Uterus (tissue), 4 donors: Measurements from ENCODE around the gene SLC8A1. TPM values are rescaled to one million over a fixed set of nuclear protein-coding genes. Genes with fewer than 3 reads are reported as not detected.

Experiments used
- DNase-seq, 2 donors: peaks; one replicate each; pipeline ENCODE4 v3.0.0-alpha.2; 2019 to 2020
- H3K27ac ChIP-seq, 2 donors: fragments of 200-600 bp; sonication (generic); 1 replicate in 1 of 2; 2 replicates in 1 of 2; pipeline ENCODE4 v1.5.1; 2016 to 2018
- H3K27me3 ChIP-seq, 2 donors: fragments of 200-600 bp; sonication (generic); one replicate each; pipeline ENCODE4 v1.5.1; 2018 to 2019; ENCODE audit warnings: control low read depth in 1 of 2
- H3K36me3 ChIP-seq, 2 donors: fragments of 200-600 bp; sonication (generic); one replicate each; pipeline ENCODE4 v1.5.1; 2019; ENCODE audit warnings: control low read depth in 1 of 2
- H3K4me1 ChIP-seq, 2 donors: fragments of 200-600 bp; sonication (generic); one replicate each; pipeline ENCODE4 v1.5.1; 2018 to 2019; ENCODE audit warnings: control low read depth in 1 of 2
- H3K4me3 ChIP-seq, 2 donors: fragments of 200-600 bp; sonication (generic); 1 replicate in 1 of 2; 2 replicates in 1 of 2; pipeline ENCODE4 v1.5.1; 2018 to 2019; ENCODE audit warnings: mild to moderate bottlenecking in 1 of 2
- H3K9me3 ChIP-seq, 2 donors: fragments of 200-600 bp; sonication (generic); one replicate each; pipeline ENCODE4 v1.5.1; 2019; ENCODE audit warnings: control low read depth in 1 of 2
- POLR2A ChIP-seq, 2 donors: fragments of 450-650 bp; IDR thresholded peaks; one replicate each; pipeline ENCODE4 v1.6.1; 2016; ENCODE audit warnings: antibody characterized with exemption in 2 of 2, mild to moderate bottlenecking in 1 of 2, moderate library complexity in 1 of 2
- intact Hi-C: fragments of 100-400 bp; cut with DNase I; formaldehyde crosslinking; loops from one replicate; pipeline ENCODE4 v1.15.1; 2023; ENCODE audit warnings: low total_unique reads
- total RNA-seq, 4 donors: library from RNA; depleted of rRNA in 3 of 4; stranded (reverse); fragments of >200 nt in 3 of 4; gene quantifications; one replicate each; pipeline versions ENCODE4 v1.1.0 to v1.2.4, GENCODE V29; 2014 to 2023
- TF ChIP-seq, protein P1 (sequence below), 4 experiments: fragments of 200-600 bp in 2 of 4; fragments of 450-650 bp in 2 of 4; sonication (generic) in 2 of 4; IDR thresholded peaks; one replicate each; pipeline ENCODE4 v1.5.1; 2016 to 2019; ENCODE audit warnings: antibody characterized with exemption in 4 of 4, mild to moderate bottlenecking in 2 of 4, moderate library complexity in 1 of 4
- donor health status: DM: yes; HTN: yes; CAD: no.

SLC8A1 gene
- total RNA-seq, 4 donors from 2014 or later = 61.2 to 257 (median 140) TPM

DNA sequence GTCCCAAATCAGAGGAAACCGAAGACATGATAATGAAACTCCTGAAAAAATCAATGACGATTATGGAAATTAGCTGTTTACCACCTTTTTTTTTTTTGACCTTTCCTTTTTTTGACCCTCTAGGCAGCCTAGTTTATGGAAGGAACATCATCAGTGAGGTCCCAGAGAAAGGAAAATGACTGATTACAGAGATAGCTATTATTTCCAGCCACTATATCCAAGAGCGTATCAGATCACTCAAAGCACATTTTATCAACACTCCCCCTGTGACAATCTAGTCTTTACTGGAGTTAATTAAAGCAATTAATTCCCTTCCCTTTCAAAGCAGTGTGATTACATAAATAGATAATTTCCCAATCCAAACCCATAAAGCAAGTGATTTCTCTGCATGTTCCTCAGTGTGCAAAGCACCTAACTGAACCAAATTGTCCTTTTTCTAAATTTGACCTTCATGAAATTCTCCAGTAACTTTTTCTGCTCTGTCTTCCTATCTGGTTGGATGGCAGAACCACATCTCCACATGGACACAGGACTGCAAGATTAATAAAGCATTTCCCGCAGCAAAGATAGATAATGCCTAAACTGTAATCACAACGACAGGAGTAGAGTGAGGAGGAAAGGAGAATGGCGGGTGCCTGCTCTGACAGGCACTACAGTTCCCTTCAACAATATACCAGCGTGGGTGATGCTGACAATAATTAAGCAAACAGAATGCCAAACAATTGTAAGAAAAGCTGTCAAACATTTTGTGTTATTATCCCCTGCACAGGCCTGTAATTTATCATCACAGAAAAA is 194.4 kb downstream of the SLC8A1 start:
- intact Hi-C loops = no loop called here
- Histone ChIP-seq H3K4me1 (peaks cover 0 to 1% of the 10 kb centered on the region in 2 donors), H3K9me3 (no peaks in the 10 kb centered on the region), H3K36me3 (no peaks in the 10 kb centered on the region), H3K27ac (peak overlapping the region in 1 of 2 donors; percentile 29), H3K27me3 (no peaks in the 10 kb centered on the region), H3K4me3 (no peak overlapping the region)
- no peak for TF ChIP-seq POLR2A (IDR thresholded peaks at IDR 0.05)
- TF ChIP-seq, protein P1, sequence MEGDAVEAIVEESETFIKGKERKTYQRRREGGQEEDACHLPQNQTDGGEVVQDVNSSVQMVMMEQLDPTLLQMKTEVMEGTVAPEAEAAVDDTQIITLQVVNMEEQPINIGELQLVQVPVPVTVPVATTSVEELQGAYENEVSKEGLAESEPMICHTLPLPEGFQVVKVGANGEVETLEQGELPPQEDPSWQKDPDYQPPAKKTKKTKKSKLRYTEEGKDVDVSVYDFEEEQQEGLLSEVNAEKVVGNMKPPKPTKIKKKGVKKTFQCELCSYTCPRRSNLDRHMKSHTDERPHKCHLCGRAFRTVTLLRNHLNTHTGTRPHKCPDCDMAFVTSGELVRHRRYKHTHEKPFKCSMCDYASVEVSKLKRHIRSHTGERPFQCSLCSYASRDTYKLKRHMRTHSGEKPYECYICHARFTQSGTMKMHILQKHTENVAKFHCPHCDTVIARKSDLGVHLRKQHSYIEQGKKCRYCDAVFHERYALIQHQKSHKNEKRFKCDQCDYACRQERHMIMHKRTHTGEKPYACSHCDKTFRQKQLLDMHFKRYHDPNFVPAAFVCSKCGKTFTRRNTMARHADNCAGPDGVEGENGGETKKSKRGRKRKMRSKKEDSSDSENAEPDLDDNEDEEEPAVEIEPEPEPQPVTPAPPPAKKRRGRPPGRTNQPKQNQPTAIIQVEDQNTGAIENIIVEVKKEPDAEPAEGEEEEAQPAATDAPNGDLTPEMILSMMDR (IDR thresholded peaks at IDR 0.05) = no peak
- DNase-seq = no peak

GRCh38 chr2:40256649-40257048 is 195.2 kb downstream of the SLC8A1 start:
- Histone ChIP-seq H3K36me3 (no peaks in the 10 kb centered on the region), H3K27ac (no peak overlapping the region), H3K4me1 (peaks cover 0 to 5% of the 10 kb centered on the region in 2 donors), H3K9me3 (no peaks in the 10 kb centered on the region), H3K27me3 (no peaks in the 10 kb centered on the region), H3K4me3 (no peak overlapping the region)
- TF ChIP-seq, protein P1 (IDR thresholded peaks at IDR 0.05) = peak in 1 of 4 experiments; percentile 13
- TF ChIP-seq POLR2A (IDR thresholded peaks at IDR 0.05) = no peak
- no peak for DNase-seq
- intact Hi-C loops = no loop called here

DNA sequence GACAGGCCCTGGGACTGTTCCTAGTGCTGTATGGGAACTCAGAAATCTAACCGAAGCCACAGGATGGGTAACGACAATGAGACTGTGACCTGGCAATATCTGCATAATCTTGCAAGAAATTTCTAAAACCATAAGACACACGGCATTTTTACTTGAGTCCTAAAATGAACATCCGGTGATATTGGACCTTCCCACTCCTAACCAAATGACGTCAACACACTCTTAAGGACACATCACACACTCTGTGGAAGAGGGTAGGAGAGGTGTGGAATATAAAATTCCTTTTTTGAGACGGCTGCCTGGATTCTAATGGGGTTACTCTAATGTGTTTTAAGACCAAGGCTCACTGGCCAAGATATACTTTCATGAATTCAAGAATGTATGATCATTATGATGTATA is 195.9 kb downstream of the SLC8A1 start:
- H3K27me3 ChIP-seq = no peaks in the 10 kb centered on the region
- intact Hi-C loops = no loop called here
- H3K27ac ChIP-seq = no peak overlapping the region
- DNase-seq = no peak
- no peaks in the 10 kb centered on the region for H3K36me3 ChIP-seq
- H3K9me3 ChIP-seq = no peaks in the 10 kb centered on the region
- peaks cover 0 to 5% of the 10 kb centered on the region in 2 donors for H3K4me1 ChIP-seq
- no peak for TF ChIP-seq POLR2A (IDR thresholded peaks at IDR 0.05)
- TF ChIP-seq, protein P1 (IDR thresholded peaks at IDR 0.05) = no peak
- H3K4me3 ChIP-seq = no peak overlapping the region

- Histone ChIP-seq H3K36me3 (no peaks in the 10 kb centered on the region), H3K4me3 (no peak overlapping the region), H3K27ac (no peak overlapping the region), H3K4me1 (peaks cover 0 to 5% of the 10 kb centered on the region in 2 donors), H3K9me3 (no peaks in the 10 kb centered on the region), H3K27me3 (no peaks in the 10 kb centered on the region)
- DNase-seq = no peak
- TF ChIP-seq, protein P1 (IDR thresholded peaks at IDR 0.05) = no peak
- TF ChIP-seq POLR2A (IDR thresholded peaks at IDR 0.05) = no peak
- intact Hi-C loops = no loop called here
Measured at GRCh38 chr2:40255103-40255502, 196.8 kb downstream of the SLC8A1 start.

DNA sequence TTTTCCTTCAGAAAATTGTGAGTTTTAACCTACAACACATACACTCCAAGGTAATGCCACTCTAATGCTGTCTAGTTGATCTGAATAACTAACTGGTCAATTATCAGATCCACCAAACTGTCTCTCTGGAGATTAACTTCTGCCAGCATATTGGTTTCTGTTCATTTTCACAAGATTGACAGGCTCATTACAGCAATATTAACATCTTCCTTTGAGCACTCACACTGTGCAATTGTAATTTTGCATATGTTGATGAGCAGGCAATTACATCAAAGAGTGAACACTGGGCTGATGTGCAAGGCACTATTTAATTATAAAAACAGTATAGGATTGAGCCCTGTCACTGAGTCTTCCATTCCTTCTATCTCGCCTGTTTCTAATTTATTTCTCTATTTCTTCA is 197.3 kb downstream of the SLC8A1 start:
- H3K27ac ChIP-seq = no peak overlapping the region
- no peak for DNase-seq
- no peaks in the 10 kb centered on the region for H3K9me3 ChIP-seq
- TF ChIP-seq POLR2A (IDR thresholded peaks at IDR 0.05) = no peak
- TF ChIP-seq, protein P1 (IDR thresholded peaks at IDR 0.05) = no peak
- no peak overlapping the region for H3K4me3 ChIP-seq
- intact Hi-C loops = no loop called here
- H3K36me3 ChIP-seq = no peaks in the 10 kb centered on the region
- peaks cover 0 to 5% of the 10 kb centered on the region in 2 donors for H3K4me1 ChIP-seq
- no peaks in the 10 kb centered on the region for H3K27me3 ChIP-seq
